NT2/D1 (cell line): ENCODE data around the gene AGBL1.
A peak's percentile ranks its signal among the peaks of the same experiment; 100 is the strongest.

Experiments used
- DNase-seq: peaks from one replicate; pipeline ENCODE4 v3.0.0-alpha.2; 2011; ENCODE audit warnings: low read depth, low spot score
- H3K27me3 ChIP-seq: 2 replicates; pipeline ENCODE4 v1.6.0; 2011; ENCODE audit warnings: mild to moderate bottlenecking; ENCODE audit not compliant: insufficient read length, insufficient read depth
- H3K36me3 ChIP-seq: 2 replicates; pipeline ENCODE4 v1.6.1; 2011; ENCODE audit warnings: mild to moderate bottlenecking, low read length, mixed read lengths; ENCODE audit not compliant: insufficient read depth, insufficient read length
- H3K4me1 ChIP-seq: 2 replicates; pipeline ENCODE4 v1.5.1; 2011; ENCODE audit not compliant: insufficient read depth, insufficient read length
- H3K4me3 ChIP-seq: 2 replicates; pipeline ENCODE4 v1.5.1; 2011; ENCODE audit warnings: low read depth; ENCODE audit not compliant: insufficient read length
- H3K9ac ChIP-seq: 2 replicates; pipeline ENCODE4 v1.6.0; 2011; ENCODE audit warnings: low read depth; ENCODE audit not compliant: insufficient read length
- H3K9me3 ChIP-seq: 2 replicates; pipeline ENCODE4 v1.5.1; 2011; ENCODE audit warnings: mild to moderate bottlenecking, low read length; ENCODE audit not compliant: insufficient read depth
- SUZ12 ChIP-seq: IDR thresholded peaks from 2 replicates; pipeline ENCODE4 v1.6.1; 2011; ENCODE audit not compliant: insufficient read length, insufficient read depth; ENCODE audit errors: extremely low read depth
- YY1 ChIP-seq: IDR thresholded peaks from 2 replicates; pipeline ENCODE4 v1.6.1; 2011; ENCODE audit not compliant: insufficient read length, insufficient read depth
- ZNF274 ChIP-seq: IDR thresholded peaks from 2 replicates; pipeline ENCODE4 v1.6.1; 2011; ENCODE audit warnings: mild to moderate bottlenecking, low read depth, low read length

The AGBL1 gene

GRCh38 chr15:86213888-86214287, 134.2 kb downstream of the AGBL1 start:
- Histone ChIP-seq H3K9me3 (peaks cover 24% of the 10 kb centered on the region), H3K4me1 (no peaks in the 10 kb centered on the region), H3K9ac (no peak overlapping the region), H3K36me3 (no peaks in the 10 kb centered on the region), H3K4me3 (no peak overlapping the region), H3K27me3 (no peaks in the 10 kb centered on the region)
- no peak for TF ChIP-seq SUZ12
- no peak for TF ChIP-seq ZNF274
- no peak for TF ChIP-seq YY1
- no peak for DNase-seq

GRCh38 chr15:86221119-86221518, 141.4 kb downstream of the AGBL1 start:
- no peak for DNase-seq
- peaks cover 8% of the 10 kb centered on the region; the same call in 1 of the 2 replicates for H3K9me3 ChIP-seq
- H3K27me3 ChIP-seq = no peaks in the 10 kb centered on the region
- no peaks in the 10 kb centered on the region for H3K36me3 ChIP-seq
- TF ChIP-seq ZNF274 = no peak
- TF ChIP-seq SUZ12 = no peak
- TF ChIP-seq YY1 = no peak
- H3K4me1 ChIP-seq = no peaks in the 10 kb centered on the region
- H3K9ac ChIP-seq = no peak overlapping the region
- no peak overlapping the region for H3K4me3 ChIP-seq

GRCh38 chr15:86229306-86229705, 149.6 kb downstream of the AGBL1 start:
- Histone ChIP-seq H3K4me3 (no peak overlapping the region), H3K9me3 (no peaks in the 10 kb centered on the region), H3K4me1 (no peaks in the 10 kb centered on the region), H3K27me3 (no peaks in the 10 kb centered on the region), H3K36me3 (no peaks in the 10 kb centered on the region), H3K9ac (no peak overlapping the region)
- TF ChIP-seq ZNF274 = no peak
- TF ChIP-seq SUZ12 = no peak
- no peak for TF ChIP-seq YY1
- no peak for DNase-seq

- DNase-seq = no peak
- Histone ChIP-seq H3K27me3 (no peaks in the 10 kb centered on the region), H3K4me3 (no peak overlapping the region), H3K4me1 (no peaks in the 10 kb centered on the region), H3K9me3 (no peaks in the 10 kb centered on the region), H3K36me3 (no peaks in the 10 kb centered on the region), H3K9ac (no peak overlapping the region)
- TF ChIP-seq YY1 = no peak
Measured at GRCh38 chr15:86229936-86230335, 150.3 kb downstream of the AGBL1 start.

- no peak overlapping the region for H3K4me3 ChIP-seq
Measured at GRCh38 chr15:86231864-86232721, 152.4 kb downstream of the AGBL1 start.

GRCh38 chr15:86235667-86236066, 156.0 kb downstream of the AGBL1 start:
- Histone ChIP-seq H3K4me3 (no peak overlapping the region), H3K4me1 (peaks cover 3% of the 10 kb centered on the region), H3K36me3 (no peaks in the 10 kb centered on the region), H3K27me3 (no peaks in the 10 kb centered on the region), H3K9ac (no peak overlapping the region), H3K9me3 (no peaks in the 10 kb centered on the region)
- no peak for DNase-seq
- TF ChIP-seq ZNF274 (no peak), YY1 (no peak), SUZ12 (no peak)

More at GRCh38 chr15:86231864-86232721, 152.4 kb downstream of the AGBL1 start:
- Histone ChIP-seq H3K27me3 (no peaks in the 10 kb centered on the region), H3K9ac (no peak overlapping the region), H3K4me1 (peaks cover 3% of the 10 kb centered on the region), H3K9me3 (no peaks in the 10 kb centered on the region), H3K36me3 (no peaks in the 10 kb centered on the region)
- DNase-seq = peak; percentile 42
- TF ChIP-seq ZNF274 (no peak), SUZ12 (no peak), YY1 (no peak)

- DNase-seq = peak; percentile 79
- Histone ChIP-seq H3K9ac (no peak overlapping the region), H3K27me3 (no peaks in the 10 kb centered on the region), H3K36me3 (no peaks in the 10 kb centered on the region), H3K4me3 (no peak overlapping the region), H3K4me1 (peaks cover 3% of the 10 kb centered on the region), H3K9me3 (no peaks in the 10 kb centered on the region)
- no peak for TF ChIP-seq SUZ12
- no peak for TF ChIP-seq ZNF274
- no peak for TF ChIP-seq YY1
Measured at GRCh38 chr15:86236356-86237110, 156.9 kb downstream of the AGBL1 start.
